Common myeloid progenitor, CD34-positive (primary cell): ENCODE data around the gene PPP1R15B.
A peak's percentile ranks its signal among the peaks of the same experiment; 100 is the strongest.

Experiments used
- CTCF ChIA-PET: fragments of 350-600 bp; sonication (Branson Sonifier 250); formaldehyde crosslinking; loops from one replicate; lab custom pipeline; 2021; ENCODE audit warnings: antibody characterized with exemption; lab: Charles Lee
- POLR2A ChIA-PET: fragments of 350-600 bp; sonication (Branson Sonifier 250); formaldehyde crosslinking; loops from one replicate; lab custom pipeline; 2021; ENCODE audit warnings: antibody characterized with exemption; lab: Charles Lee
- DNase-seq, 3 donors: peaks; one replicate each; pipeline versions ENCODE4 v3.0.0 to v3.0.0-alpha.2; 2013
- H3K27ac ChIP-seq, 2 experiments: 1 replicate in 1 of 2; 2 replicates in 1 of 2; pipeline ENCODE4 v1.7.0; 2013; ENCODE audit warnings: inconsistent platforms in 2 of 2, low read length in 2 of 2, mild to moderate bottlenecking in 2 of 2, low read depth in 1 of 2, moderate library complexity in 1 of 2; ENCODE audit not compliant: severe bottlenecking in 2 of 2, insufficient read depth in 1 of 2, poor library complexity in 1 of 2
- H3K27me3 ChIP-seq, 5 experiments: replicated peaks in 2 of 5; 1 replicate in 3 of 5; 2 replicates in 2 of 5; pipeline versions ENCODE4 v1.6.1 to v1.7.0; 2013; ENCODE audit warnings: low read length in 4 of 5, mild to moderate bottlenecking in 2 of 5, moderate library complexity in 2 of 5, inconsistent platforms in 1 of 5; ENCODE audit not compliant: insufficient read depth in 5 of 5, control insufficient read depth in 4 of 5
- H3K36me3 ChIP-seq, 4 experiments: 1 replicate in 2 of 4; 2 replicates in 2 of 4; pipeline versions ENCODE4 v1.6.1 to v1.7.0; 2013; ENCODE audit warnings: low read length in 3 of 4, control low read depth in 1 of 4, mild to moderate bottlenecking in 1 of 4; ENCODE audit not compliant: control insufficient read depth in 4 of 4, insufficient read depth in 4 of 4
- H3K4me1 ChIP-seq, 4 experiments: 1 replicate in 3 of 4; 2 replicates in 1 of 4; pipeline versions ENCODE4 v1.6.1 to v1.7.1; 2013; ENCODE audit warnings: low read length in 3 of 4, mild to moderate bottlenecking in 3 of 4, control low read depth in 1 of 4, inconsistent platforms in 1 of 4, moderate library complexity in 1 of 4; ENCODE audit not compliant: control insufficient read depth in 4 of 4, insufficient read depth in 4 of 4; ENCODE audit errors: control extremely low read depth in 1 of 4
- H3K4me3 ChIP-seq, 7 experiments: 1 replicate in 4 of 7; 2 replicates in 3 of 7; pipeline versions ENCODE4 v1.5.1 to v1.7.0; 2013; ENCODE audit warnings: mild to moderate bottlenecking in 7 of 7, low read length in 6 of 7, moderate library complexity in 6 of 7, inconsistent platforms in 2 of 7, low read depth in 2 of 7, control low read depth in 1 of 7; ENCODE audit not compliant: insufficient read depth in 4 of 7, control insufficient read depth in 1 of 7; ENCODE audit errors: extremely low read depth in 1 of 7
- H3K9me3 ChIP-seq, 5 experiments: 1 replicate in 4 of 5; 2 replicates in 1 of 5; pipeline versions ENCODE4 v1.6.1 to v1.7.1; 2013; ENCODE audit warnings: low read length in 4 of 5, mild to moderate bottlenecking in 2 of 5, inconsistent platforms in 1 of 5, low read depth in 1 of 5, moderate library complexity in 1 of 5; ENCODE audit not compliant: control insufficient read depth in 4 of 5, insufficient read depth in 2 of 5; ENCODE audit errors: control extremely low read depth in 1 of 5
- WGBS: methylation state at CpG from one replicate; pipeline ENCODE4 v1.1.5; 2013; ENCODE audit not compliant: insufficient coverage; 5-methylcytosine and 5-hydroxymethylcytosine counted together

The PPP1R15B gene

GRCh38 chr1:204382714-204383083 is 28.9 kb downstream of the PPP1R15B start:
- DNase-seq = no peak
- no CpG with 5 or more reads among the region's 2 CpGs for WGBS
- ChIA-PET CTCF (interaction anchor here (1.1 to 4.4 kb wide), 6 partner anchors 11 to 255 kb away, joined by 3 to 24 read pairs (median 6); no protein-coding TSS in a partner anchor), POLR2A (no interaction called here)
- Histone ChIP-seq H3K27ac (no peak overlapping the region), H3K4me1 (peaks cover 6 to 23% (median 18%) of the 10 kb centered on the region in 4 experiments), H3K4me3 (peak overlapping the region in 6 of 7 experiments; percentile 47 to 78 (median 66)), H3K9me3 (no peaks in the 10 kb centered on the region), H3K27me3 (peaks cover 0 to under 1% (median 0%) of the 10 kb centered on the region in 5 experiments), H3K36me3 (no peaks in the 10 kb centered on the region)

- DNase-seq = no peak
- POLR2A ChIA-PET = no interaction called here
- Histone ChIP-seq H3K36me3 (no peaks in the 10 kb centered on the region), H3K4me1 (peaks cover 0 to 29% (median 22%) of the 10 kb centered on the region in 4 experiments), H3K27ac (no peak overlapping the region), H3K9me3 (no peaks in the 10 kb centered on the region), H3K27me3 (peaks cover 0 to 4% (median 3%) of the 10 kb centered on the region in 5 experiments), H3K4me3 (no peak overlapping the region)
- CTCF ChIA-PET = interaction anchor here (1.0 to 4.4 kb wide), 7 partner anchors 9 to 218 kb away, joined by 3 to 24 read pairs (median 4); no protein-coding TSS in a partner anchor
- 97% methylated on average over 4 of the region's 8 CpGs for WGBS
These were observed 31.3 kb downstream of the PPP1R15B start for GRCh38 chr1:204380293-204380831.

GRCh38 chr1:204377800-204378668 is 33.6 kb downstream of the PPP1R15B start:
- peak overlapping the region; percentile 37 to 75 (median 67) for H3K4me3 ChIP-seq
- peak in 2 of 3 donors; percentile 60 to 72 for DNase-seq
- no peak overlapping the region for H3K27ac ChIP-seq
- ChIA-PET POLR2A (interaction anchor here (0.7 kb wide), 1 partner anchor 9 kb away, joined by 3 read pairs; no protein-coding TSS in a partner anchor), CTCF (interaction anchor here (1.1 to 2.5 kb wide), 13 partner anchors 11 to 215 kb away, joined by 3 to 17 read pairs (median 4); partner anchors contain the start of gene GOLT1A)
- WGBS = under 1% methylated on average over 49 of the region's 55 CpGs
- H3K27me3 ChIP-seq = peaks cover 0 to 4% (median 3%) of the 10 kb centered on the region in 5 experiments
- no peaks in the 10 kb centered on the region for H3K9me3 ChIP-seq
- peaks cover 0 to 36% (median 23%) of the 10 kb centered on the region in 4 experiments for H3K4me1 ChIP-seq
- no peaks in the 10 kb centered on the region for H3K36me3 ChIP-seq

GRCh38 chr1:204376919-204377799 is 34.5 kb downstream of the PPP1R15B start:
- Histone ChIP-seq H3K27ac (no peak overlapping the region), H3K27me3 (peaks cover 0 to 4% (median 3%) of the 10 kb centered on the region in 5 experiments), H3K36me3 (no peaks in the 10 kb centered on the region), H3K4me3 (peak overlapping the region; percentile 37 to 75 (median 67)), H3K9me3 (no peaks in the 10 kb centered on the region), H3K4me1 (peaks cover 0 to 28% (median 19%) of the 10 kb centered on the region in 4 experiments)
- 76% methylated on average over 21 of the region's 28 CpGs for WGBS
- ChIA-PET POLR2A (interaction anchor here (0.7 kb wide), 1 partner anchor 10 kb away, joined by 3 read pairs; no protein-coding TSS in a partner anchor), CTCF (interaction anchor here (1.4 to 2.5 kb wide), 9 partner anchors 14 to 214 kb away, joined by 3 to 17 read pairs (median 4); partner anchors contain the start of gene GOLT1A)
- no peak for DNase-seq

- CTCF ChIA-PET = interaction anchor here (1.2 to 1.8 kb wide), 4 partner anchors 14 to 19 kb away, joined by 3 to 4 read pairs (median 4); no protein-coding TSS in a partner anchor
- Histone ChIP-seq H3K27me3 (peaks cover 0 to 4% (median 3%) of the 10 kb centered on the region in 5 experiments), H3K4me1 (peaks cover 0 to 27% (median 18%) of the 10 kb centered on the region in 4 experiments), H3K36me3 (no peaks in the 10 kb centered on the region), H3K9me3 (no peaks in the 10 kb centered on the region), H3K4me3 (no peak overlapping the region), H3K27ac (no peak overlapping the region)
- 12% methylated on average over 6 of the region's 6 CpGs for WGBS
- DNase-seq = peak in 2 of 3 donors; percentile 50 to 58
- POLR2A ChIA-PET = no interaction called here
These were observed 35.2 kb downstream of the PPP1R15B start for GRCh38 chr1:204376465-204376864.

GRCh38 chr1:204373911-204374310 is 37.7 kb downstream of the PPP1R15B start:
- POLR2A ChIA-PET = no interaction called here
- Histone ChIP-seq H3K9me3 (no peaks in the 10 kb centered on the region), H3K36me3 (no peaks in the 10 kb centered on the region), H3K27me3 (peaks cover 0 to 4% (median 3%) of the 10 kb centered on the region in 5 experiments), H3K4me3 (no peak overlapping the region), H3K27ac (no peak overlapping the region), H3K4me1 (peaks cover 0 to 35% (median 23%) of the 10 kb centered on the region in 4 experiments)
- CTCF ChIA-PET = interaction anchor here (1.1 to 3.9 kb wide), 4 partner anchors 10 to 57 kb away, joined by 3 to 22 read pairs (median 5); no protein-coding TSS in a partner anchor
- DNase-seq = peak in 2 of 3 donors; percentile 53 to 59
- WGBS = 26% methylated on average over 4 of the region's 4 CpGs
